ENCODE measurements around the gene ZRANB3. TPM values are rescaled to one million over a fixed set of nuclear protein-coding genes. Genes with fewer than 3 reads are reported as not detected.

The ZRANB3 gene
- total and polyA plus RNA-seq, 2 donors from 2014 or later = 3.6 to 6.4 TPM

DNA sequence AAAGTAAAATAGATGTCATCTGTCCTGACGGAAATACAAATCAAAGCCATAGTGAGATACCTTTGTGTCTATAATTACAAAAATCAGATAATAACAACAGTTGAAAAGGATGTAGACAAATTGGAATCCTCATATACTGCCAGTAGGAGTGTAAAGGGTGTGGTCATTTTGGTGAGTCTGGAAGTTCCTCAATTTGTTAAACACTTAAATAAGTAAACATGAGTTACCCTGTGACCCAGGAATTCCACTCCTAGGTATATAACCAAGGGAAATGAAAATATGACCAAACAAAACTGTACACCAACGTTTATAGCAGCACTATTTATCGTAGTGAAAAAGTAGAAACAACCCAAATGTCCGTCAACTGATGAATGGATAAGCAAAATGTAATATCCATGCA, 24.3 kb upstream of the ZRANB3 start:
- H3K4me1 ChIP-seq (ENCODE audit: control insufficient read depth in 2 of 3, insufficient read depth in 2 of 3, low read depth in 1 of 3, low read length in 3 of 3) = peaks cover 0 to 4% (median 0%) of the 10 kb centered on the region in 3 donors
- H3K27me3 ChIP-seq (ENCODE audit: control insufficient read depth, insufficient read depth, low read length) = no peaks in the 10 kb centered on the region
- no peaks in the 10 kb centered on the region for H3K36me3 ChIP-seq (ENCODE audit: control insufficient read depth in 2 of 3, insufficient read depth in 3 of 3, low read length in 3 of 3)
- DNase-seq (no peak), FAIRE-seq (no peak)
- no peaks in the 10 kb centered on the region for H3K9me3 ChIP-seq (ENCODE audit: control insufficient read depth in 2 of 3, insufficient read depth in 1 of 3, low read length in 3 of 3)
- H3K27ac ChIP-seq (ENCODE audit: low read depth in 2 of 2, low read length in 2 of 2) = no peak overlapping the region
- no peak overlapping the region for H3K4me3 ChIP-seq (ENCODE audit: low read length in 3 of 3)
- H3K9ac ChIP-seq (ENCODE audit: low read length in 3 of 3) = no peak overlapping the region
- intact Hi-C loops (cut with DNase I) = no loop called here
- TF ChIP-seq, protein P1, sequence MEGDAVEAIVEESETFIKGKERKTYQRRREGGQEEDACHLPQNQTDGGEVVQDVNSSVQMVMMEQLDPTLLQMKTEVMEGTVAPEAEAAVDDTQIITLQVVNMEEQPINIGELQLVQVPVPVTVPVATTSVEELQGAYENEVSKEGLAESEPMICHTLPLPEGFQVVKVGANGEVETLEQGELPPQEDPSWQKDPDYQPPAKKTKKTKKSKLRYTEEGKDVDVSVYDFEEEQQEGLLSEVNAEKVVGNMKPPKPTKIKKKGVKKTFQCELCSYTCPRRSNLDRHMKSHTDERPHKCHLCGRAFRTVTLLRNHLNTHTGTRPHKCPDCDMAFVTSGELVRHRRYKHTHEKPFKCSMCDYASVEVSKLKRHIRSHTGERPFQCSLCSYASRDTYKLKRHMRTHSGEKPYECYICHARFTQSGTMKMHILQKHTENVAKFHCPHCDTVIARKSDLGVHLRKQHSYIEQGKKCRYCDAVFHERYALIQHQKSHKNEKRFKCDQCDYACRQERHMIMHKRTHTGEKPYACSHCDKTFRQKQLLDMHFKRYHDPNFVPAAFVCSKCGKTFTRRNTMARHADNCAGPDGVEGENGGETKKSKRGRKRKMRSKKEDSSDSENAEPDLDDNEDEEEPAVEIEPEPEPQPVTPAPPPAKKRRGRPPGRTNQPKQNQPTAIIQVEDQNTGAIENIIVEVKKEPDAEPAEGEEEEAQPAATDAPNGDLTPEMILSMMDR (IDR thresholded peaks at IDR 0.05; ENCODE audit: borderline replicate concordance, extremely low read depth, insufficient read depth) = no peak

- no peak overlapping the region for H3K9ac ChIP-seq (ENCODE audit: low read length in 3 of 3)
- FAIRE-seq = no peak
- TF ChIP-seq, protein P1 (IDR thresholded peaks at IDR 0.05; ENCODE audit: borderline replicate concordance, extremely low read depth, insufficient read depth) = no peak
- H3K4me1 ChIP-seq (ENCODE audit: control insufficient read depth in 2 of 3, insufficient read depth in 2 of 3, low read depth in 1 of 3, low read length in 3 of 3) = peaks cover 0 to 4% (median 0%) of the 10 kb centered on the region in 3 donors
- no peaks in the 10 kb centered on the region for H3K9me3 ChIP-seq (ENCODE audit: control insufficient read depth in 2 of 3, insufficient read depth in 1 of 3, low read length in 3 of 3)
- intact Hi-C loops (cut with DNase I) = no loop called here
- no peak overlapping the region for H3K4me3 ChIP-seq (ENCODE audit: low read length in 3 of 3)
- H3K27ac ChIP-seq (ENCODE audit: low read depth in 2 of 2, low read length in 2 of 2) = no peak overlapping the region
- no peaks in the 10 kb centered on the region for H3K36me3 ChIP-seq (ENCODE audit: control insufficient read depth in 2 of 3, insufficient read depth in 3 of 3, low read length in 3 of 3)
- H3K27me3 ChIP-seq (ENCODE audit: control insufficient read depth, insufficient read depth, low read length) = no peaks in the 10 kb centered on the region
- no peak for DNase-seq
These were observed 21.9 kb upstream of the ZRANB3 start for GRCh38 chr2:135552887-135553286.

DNA sequence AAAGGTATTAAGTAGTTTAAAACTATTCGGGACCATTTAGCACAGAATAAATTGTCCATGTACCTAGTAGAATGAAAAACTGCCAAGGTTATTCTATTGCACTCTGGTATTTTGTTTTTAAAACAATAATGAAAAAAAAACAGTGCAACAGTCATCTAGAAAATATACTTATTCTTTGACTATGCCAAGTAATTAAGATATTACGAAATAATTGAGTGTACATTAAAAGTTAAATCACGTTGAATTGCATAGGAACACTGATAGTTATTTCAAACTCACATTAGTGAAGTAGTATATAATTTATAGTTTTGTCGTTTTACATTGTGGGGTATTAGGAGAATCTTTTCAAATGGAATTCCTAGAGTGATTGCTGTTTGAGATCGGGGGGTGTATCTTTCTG, 20.3 kb upstream of the ZRANB3 start:
- no peak overlapping the region for H3K4me3 ChIP-seq (ENCODE audit: low read length in 3 of 3)
- no peak overlapping the region for H3K9ac ChIP-seq (ENCODE audit: low read length in 3 of 3)

More for the DNA sequence above, 20.3 kb upstream of the ZRANB3 start:
- H3K27me3 ChIP-seq (ENCODE audit: control insufficient read depth, insufficient read depth, low read length) = no peaks in the 10 kb centered on the region
- no peaks in the 10 kb centered on the region for H3K4me1 ChIP-seq (ENCODE audit: control insufficient read depth in 2 of 3, insufficient read depth in 2 of 3, low read depth in 1 of 3, low read length in 3 of 3)
- H3K36me3 ChIP-seq (ENCODE audit: control insufficient read depth in 2 of 3, insufficient read depth in 3 of 3, low read length in 3 of 3) = no peaks in the 10 kb centered on the region
- DNase-seq = no peak
- intact Hi-C loops (cut with DNase I) = no loop called here
- H3K9me3 ChIP-seq (ENCODE audit: control insufficient read depth in 2 of 3, insufficient read depth in 1 of 3, low read length in 3 of 3) = no peaks in the 10 kb centered on the region
- TF ChIP-seq, protein P1 (IDR thresholded peaks at IDR 0.05; ENCODE audit: borderline replicate concordance, extremely low read depth, insufficient read depth) = no peak
- no peak overlapping the region for H3K27ac ChIP-seq (ENCODE audit: low read depth in 2 of 2, low read length in 2 of 2)
- FAIRE-seq = no peak
